PC-3 (cell line): ENCODE measurements around the gene PRKCSH. TPM values are rescaled to one million over a fixed set of nuclear protein-coding genes. Genes with fewer than 3 reads are reported as not detected.

Source experiments
- ATAC-seq: fragments of 200-7000 bp; cut with Tn5 transposase; 2 replicates; pipeline ENCODE4 v1.9.1; 2020; ENCODE audit warnings: mild to moderate bottlenecking, moderate library complexity
- BruUV-seq: library from RNA; stranded (reverse); fragments of 400-500 nt; replicated peaks from 2 replicates; lab custom pipeline; 2021; lab: Mats Ljungman, UMichigan
- CTCF ChIA-PET: fragments of 300-600 bp; sonication (Branson Sonifier 250); formaldehyde crosslinking; loops from one replicate; lab custom pipeline; 2022; ENCODE audit warnings: antibody characterized with exemption; lab: Charles Lee
- POLR2A ChIA-PET: fragments of 300-600 bp; sonication (Branson Sonifier 250); formaldehyde crosslinking; loops from one replicate; lab custom pipeline; 2022; ENCODE audit warnings: antibody characterized with exemption; ENCODE audit not compliant: unreplicated experiment; lab: Charles Lee
- DNase-seq: peaks from one replicate; pipeline ENCODE4 v3.0.0-alpha.2; 2015
- H2AFZ ChIP-seq: fragments of 300-600 bp; sonication (generic); 2 replicates; pipeline ENCODE4 v1.6.0; 2016; ENCODE audit warnings: antibody characterized with exemption, low read length
- H3F3A ChIP-seq: fragments of 300-600 bp; sonication (generic); one replicate; pipeline ENCODE4 v1.6.0; 2017; ENCODE audit warnings: antibody characterized with exemption, low read length, control low read depth, mild to moderate bottlenecking; ENCODE audit not compliant: unreplicated experiment
- H3K27ac ChIP-seq: fragments of 300-600 bp; sonication (generic); 2 replicates; pipeline ENCODE4 v1.5.1; 2016; ENCODE audit warnings: mild to moderate bottlenecking, low read length
- H3K27me3 ChIP-seq: fragments of 300-600 bp; sonication (generic); 2 replicates; pipeline ENCODE4 v1.6.1; 2016; ENCODE audit warnings: low read length, mixed read lengths
- H3K36me3 ChIP-seq: fragments of 300-600 bp; sonication (generic); 2 replicates; pipeline ENCODE4 v1.6.1; 2016; ENCODE audit warnings: low read depth, mixed run types, low read length, mixed read lengths
- H3K4me1 ChIP-seq: fragments of 300-600 bp; sonication (generic); 2 replicates; pipeline ENCODE4 v1.5.1; 2016; ENCODE audit warnings: low read length; ENCODE audit not compliant: insufficient read depth
- H3K4me2 ChIP-seq: fragments of 300-600 bp; sonication (generic); 2 replicates; pipeline ENCODE4 v1.6.0; 2016; ENCODE audit warnings: low read length
- H3K4me3 ChIP-seq: fragments of 300-600 bp; sonication (generic); 2 replicates; pipeline ENCODE4 v1.5.1; 2016; ENCODE audit warnings: mild to moderate bottlenecking, low read length, mixed read lengths
- H3K79me2 ChIP-seq: fragments of 300-600 bp; sonication (generic); 2 replicates; pipeline ENCODE4 v1.6.1; 2017; ENCODE audit warnings: low read length, mixed read lengths
- H3K9ac ChIP-seq: fragments of 300-600 bp; sonication (generic); 2 replicates; pipeline ENCODE4 v1.6.0; 2016; ENCODE audit warnings: mild to moderate bottlenecking, low read length
- H3K9me2 ChIP-seq: fragments of 300-600 bp; sonication (generic); replicated peaks from 2 replicates; pipeline ENCODE4 v1.6.1; 2016; ENCODE audit warnings: mixed run types, low read length, mixed read lengths
- H3K9me3 ChIP-seq: fragments of 300-600 bp; sonication (generic); 2 replicates; pipeline ENCODE4 v1.6.1; 2016; ENCODE audit warnings: low read length, mixed read lengths
- H4K20me1 ChIP-seq: fragments of 300-600 bp; sonication (generic); 2 replicates; pipeline ENCODE4 v1.6.1; 2016; ENCODE audit warnings: low read length, mixed read lengths
- CTCF ChIP-seq: fragments of 300-600 bp; sonication (generic); conservative IDR thresholded peaks from 2 replicates; pipeline ENCODE4 v1.5.1; 2017; ENCODE audit warnings: antibody characterized with exemption, low read depth, mild to moderate bottlenecking, low read length
- EZH2 ChIP-seq: fragments of 300-600 bp; sonication (generic); IDR thresholded peaks from one replicate; pipeline ENCODE4 v1.6.1; 2017; ENCODE audit warnings: antibody characterized with exemption, mild to moderate bottlenecking, low read length; ENCODE audit not compliant: unreplicated experiment
- EZH2phosphoT487 ChIP-seq: fragments of 300-600 bp; sonication (generic); IDR thresholded peaks from 2 replicates; pipeline ENCODE4 v1.6.1; 2018; ENCODE audit warnings: mild to moderate bottlenecking, antibody characterized with exemption, low read length, borderline replicate concordance
- intact Hi-C: fragments of 100-400 bp; cut with micrococcal nuclease; formaldehyde crosslinking; loops from 2 replicates; pipeline ENCODE4 v1.9.0; 2023
- total RNA-seq: library from RNA; depleted of rRNA; stranded (reverse); fragments of >200 nt; gene quantifications from 2 replicates; pipeline ENCODE4 v1.2.3, GENCODE V29; 2014

The PRKCSH gene
- total RNA-seq, 1 experiment from 2014 or later = 222 TPM

GRCh38 chr19:11483366-11484111, 48.1 kb downstream of the PRKCSH start:
- Histone ChIP-seq H2AFZ (no peak overlapping the region), H3K9ac (no peak overlapping the region), H3K27ac (no peak overlapping the region), H3K79me2 (no peaks in the 10 kb centered on the region), H3K4me2 (no peak overlapping the region), H3K36me3 (no peaks in the 10 kb centered on the region), H3K9me3 (no peaks in the 10 kb centered on the region), H3K9me2 (no peaks in the 10 kb centered on the region), H4K20me1 (no peaks in the 10 kb centered on the region), H3K4me1 (peaks cover 7% of the 10 kb centered on the region; the same call in 1 of the 2 replicates), H3F3A (no peaks in the 10 kb centered on the region), H3K27me3 (peaks cover 14% of the 10 kb centered on the region; the same call in 1 of the 2 replicates), H3K4me3 (no peak overlapping the region)
- ATAC-seq (no peak), DNase-seq (no peak)
- ChIA-PET POLR2A (no interaction called here), CTCF (interaction anchor here (0.7 to 2.1 kb wide), 2 partner anchors 173 to 190 kb away, joined by 3 to 8 read pairs; no protein-coding TSS in a partner anchor)
- intact Hi-C loops = loop anchor here (2.0 kb wide), 1 partner anchor 105 kb away; no protein-coding TSS in a partner anchor
- TF ChIP-seq EZH2 = no peak
- TF ChIP-seq EZH2phosphoT487 = no peak
- no peak for TF ChIP-seq CTCF
- BruUV-seq = no TSS peak

DNA sequence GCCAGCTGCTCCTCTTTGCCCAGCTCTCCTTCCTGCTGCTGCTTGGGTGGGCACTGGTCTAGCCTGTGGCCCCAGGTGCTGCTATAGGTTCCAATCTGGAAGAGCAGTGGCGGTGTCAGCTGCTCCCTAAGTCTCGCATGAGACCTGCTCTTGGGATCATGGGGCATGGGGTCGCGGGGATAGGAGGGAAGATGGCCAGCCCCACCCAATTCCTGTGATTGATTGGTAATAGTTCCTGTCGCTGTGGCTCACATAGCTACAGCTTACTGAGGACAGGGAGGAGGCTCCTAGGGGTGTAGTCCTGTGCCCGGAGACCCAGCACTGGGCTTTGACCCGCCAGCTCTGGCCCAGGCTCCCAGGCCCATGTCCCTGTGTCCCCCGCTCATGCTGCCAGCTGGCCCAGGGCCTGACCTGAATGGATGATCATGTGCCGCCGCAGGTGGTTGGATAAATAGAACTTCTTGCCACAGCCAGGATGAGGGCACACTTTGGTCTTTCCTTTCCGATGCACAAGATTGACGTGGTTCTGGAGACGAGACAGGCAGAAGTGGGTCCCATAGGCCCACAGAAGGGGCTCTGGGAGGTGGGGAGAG, 49.9 kb downstream of the PRKCSH start:
- ChIA-PET CTCF (no interaction called here), POLR2A (no interaction called here)
- H3K4me2 ChIP-seq = no peak overlapping the region
- DNase-seq = no peak
- H3K4me1 ChIP-seq = peaks cover 7% of the 10 kb centered on the region; the same call in 1 of the 2 replicates
- no peaks in the 10 kb centered on the region for H3K9me2 ChIP-seq
- H2AFZ ChIP-seq = no peak overlapping the region
- peaks cover 5% of the 10 kb centered on the region for H3K36me3 ChIP-seq
- H3K9ac ChIP-seq = no peak overlapping the region
- H3K79me2 ChIP-seq = no peaks in the 10 kb centered on the region
- no peaks in the 10 kb centered on the region for H3F3A ChIP-seq
- no peak overlapping the region for H3K27ac ChIP-seq
- BruUV-seq = no TSS peak
- no peaks in the 10 kb centered on the region for H4K20me1 ChIP-seq
- peaks cover 14% of the 10 kb centered on the region; the same call in 1 of the 2 replicates for H3K27me3 ChIP-seq
- TF ChIP-seq CTCF (no peak), EZH2 (no peak), EZH2phosphoT487 (no peak)
- ATAC-seq = no peak
- intact Hi-C loops = no loop called here
- no peaks in the 10 kb centered on the region for H3K9me3 ChIP-seq
- H3K4me3 ChIP-seq = no peak overlapping the region
